Measurements from ENCODE around the gene GPR37L1.
"Not testable (repeated sequence)": the region's sequence is repeated elsewhere in the genome, so short reads cannot be mapped to it uniquely, and the experiment has no call there.

GPR37L1 gene

DNA sequence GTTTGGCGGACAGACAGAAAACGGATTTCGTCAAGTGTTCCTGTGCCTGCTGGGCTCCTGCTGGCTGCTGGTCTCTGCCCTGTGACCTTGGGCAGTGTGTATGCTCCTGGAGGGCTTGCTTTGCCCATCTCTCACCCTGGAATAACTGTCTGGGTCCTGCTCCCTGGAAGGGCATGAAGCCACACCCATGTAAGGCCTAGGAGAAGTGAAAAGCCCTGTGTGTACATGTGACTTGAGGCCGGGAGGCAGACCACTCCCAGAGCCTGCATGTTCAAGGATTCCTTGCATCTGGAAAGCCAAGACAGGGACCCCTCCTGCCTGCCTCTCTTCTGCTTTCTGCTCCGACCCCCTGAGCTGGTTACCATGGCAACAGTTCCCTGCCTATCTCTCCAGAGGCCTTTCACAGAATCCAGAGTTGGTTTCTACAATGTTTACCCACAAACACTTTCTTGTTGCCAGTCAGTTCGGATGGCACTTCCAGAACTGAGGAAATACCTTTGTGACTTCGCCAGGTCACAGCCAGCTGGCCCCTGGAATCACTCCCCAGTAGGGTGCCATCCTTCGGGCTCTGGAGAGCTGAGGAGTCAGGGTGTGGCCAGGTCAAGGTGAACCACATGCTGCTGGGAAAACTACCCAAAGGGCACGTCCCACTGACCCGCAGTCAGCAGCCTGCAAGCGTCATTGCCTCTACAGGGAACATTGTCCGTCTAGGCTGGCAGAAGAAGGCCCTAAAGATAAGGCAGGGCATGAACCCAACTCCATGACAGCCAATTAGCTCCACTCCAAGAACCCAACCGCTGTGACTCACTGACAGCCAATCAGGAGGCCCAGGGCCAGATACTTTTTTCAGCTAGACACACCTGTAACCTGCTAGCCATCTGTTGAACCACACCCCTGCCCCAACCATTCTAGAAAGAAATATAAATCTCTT is 14.7 kb upstream of the GPR37L1 start:
- DNase-seq (ENCODE audit: low read depth in 2 of 2) = no peak

DNA sequence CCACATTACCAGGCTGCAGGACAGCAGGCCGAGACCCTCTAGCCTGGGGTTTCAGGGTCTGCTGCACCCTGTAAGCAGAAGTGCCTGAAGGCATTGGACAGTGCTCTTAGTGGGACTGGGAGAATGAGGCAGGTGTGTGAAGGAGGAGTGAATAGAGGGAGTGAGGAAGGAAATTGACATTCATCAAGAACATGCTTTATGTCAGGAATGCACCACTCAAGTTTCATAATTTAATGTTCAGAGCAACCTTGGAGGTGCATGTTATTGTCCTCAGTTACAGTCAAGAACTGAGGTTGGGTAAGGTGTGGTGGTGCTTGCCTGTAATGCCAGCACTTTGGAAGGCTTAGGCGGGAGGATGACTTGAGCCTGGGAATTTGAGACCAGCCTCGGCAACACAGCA is 11.7 kb upstream of the GPR37L1 start:
- no peak for DNase-seq (ENCODE audit: low read depth in 2 of 2)

DNA sequence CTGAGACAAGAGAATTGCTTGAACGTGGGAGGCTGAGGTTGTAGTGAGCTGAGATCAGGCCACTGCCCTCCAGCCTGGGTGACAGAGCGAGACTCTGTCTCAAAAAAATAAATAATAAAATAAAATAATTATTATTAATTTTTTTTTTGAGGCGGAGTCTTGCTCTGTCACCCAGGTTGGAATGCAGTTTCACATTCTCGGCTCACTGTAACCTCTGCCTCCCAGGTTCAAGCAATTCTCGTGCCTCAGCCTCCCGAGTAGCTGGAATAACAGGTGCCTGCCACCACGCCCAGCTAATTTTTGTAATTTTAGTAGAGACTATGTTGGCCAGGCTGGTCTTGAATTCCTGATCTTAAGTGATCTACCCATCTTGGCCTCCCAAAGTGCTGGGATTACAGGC is 11.1 kb upstream of the GPR37L1 start:
- DNase-seq (ENCODE audit: low read depth in 2 of 2) = not testable (repeated sequence)

DNA sequence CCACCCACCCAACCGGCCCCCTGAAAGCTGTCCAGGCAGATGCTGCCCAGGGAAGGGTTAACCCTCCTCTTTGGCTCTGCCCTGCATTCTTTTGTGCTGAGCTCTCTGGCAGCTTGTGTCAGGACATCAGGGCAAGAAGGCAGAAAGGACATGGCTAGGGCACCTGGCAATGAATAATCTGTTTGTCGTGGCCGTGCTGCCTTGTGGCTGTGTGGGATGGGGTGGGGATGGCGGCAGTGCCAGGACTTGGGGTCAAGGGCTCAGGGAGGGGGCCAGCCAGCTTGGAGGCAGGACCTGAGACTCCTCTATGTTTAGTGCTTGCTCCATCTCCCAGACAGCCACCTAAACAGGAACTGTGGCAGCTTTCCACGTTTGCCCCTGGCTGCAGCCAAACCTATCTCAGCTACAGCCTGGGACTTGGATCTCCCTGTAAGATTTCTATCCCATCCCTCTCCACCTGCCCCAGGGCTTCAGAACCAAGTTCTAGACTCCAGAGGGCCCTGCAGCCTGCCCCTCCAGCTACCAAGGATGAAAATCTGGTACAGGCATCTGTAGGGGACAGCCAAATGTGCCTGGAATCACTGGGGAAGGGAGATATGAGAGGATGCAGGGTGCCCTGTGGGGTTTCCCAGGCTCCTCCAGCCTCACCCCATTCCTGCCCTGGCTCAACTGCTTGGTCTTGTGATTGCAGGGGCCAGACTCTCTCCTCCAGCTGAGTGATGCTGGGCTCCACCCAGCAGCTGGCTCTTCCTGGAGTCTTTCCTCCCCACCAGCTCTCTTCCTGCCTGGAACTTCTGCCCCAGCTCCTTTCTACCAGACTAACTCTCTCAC is 9.6 kb upstream of the GPR37L1 start:
- no peak for DNase-seq (ENCODE audit: low read depth in 2 of 2)

DNA sequence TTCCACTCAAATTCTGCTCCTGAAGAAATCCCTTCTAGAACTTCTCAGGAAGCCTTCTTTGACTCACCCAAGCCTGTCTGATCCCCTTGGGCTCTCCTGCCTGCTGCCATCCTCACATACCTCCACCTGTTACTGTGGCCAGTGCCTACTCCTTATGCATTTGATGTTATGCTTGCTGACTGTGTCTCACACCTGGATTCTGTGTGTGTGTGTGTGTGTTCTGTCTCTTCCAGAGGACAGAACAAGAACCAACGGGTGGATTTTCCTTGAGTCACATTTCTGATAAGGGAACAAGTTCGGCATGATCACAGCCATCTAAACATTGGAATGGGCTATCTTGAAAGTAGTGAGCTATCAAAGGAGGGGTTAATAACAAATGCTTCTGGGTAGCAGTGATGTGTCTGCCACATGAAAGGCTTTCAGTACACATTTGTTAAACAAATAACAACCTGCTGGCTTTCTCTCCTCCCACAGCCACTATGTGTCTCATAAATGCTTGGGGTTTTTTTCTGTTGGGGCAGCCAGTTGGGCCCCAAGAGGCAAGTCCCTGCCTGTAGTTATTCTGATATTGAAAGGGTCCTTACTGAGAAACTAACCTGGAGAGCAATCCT is 8.9 kb upstream of the GPR37L1 start:
- no peak for DNase-seq (ENCODE audit: low read depth in 2 of 2)

DNA sequence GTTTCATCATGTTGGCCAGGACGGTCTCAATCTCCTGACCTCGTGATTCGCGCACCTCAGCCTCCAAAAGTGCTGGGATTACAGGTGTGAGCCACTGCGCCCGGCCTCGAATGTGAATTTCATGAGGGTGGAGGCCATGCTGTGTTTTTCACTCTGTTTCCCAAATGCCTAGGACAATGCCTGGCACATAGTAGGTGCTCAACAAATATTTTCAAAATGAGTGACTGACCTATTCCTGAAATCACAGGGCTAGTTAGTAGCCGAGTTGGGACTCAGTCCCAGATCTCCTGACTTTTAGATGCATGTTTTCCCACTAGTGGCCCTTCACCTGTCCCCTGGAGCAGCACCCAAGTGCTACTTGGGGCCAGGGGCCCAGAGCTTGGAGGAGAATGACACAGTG is 6.4 kb upstream of the GPR37L1 start:
- DNase-seq (ENCODE audit: low read depth in 2 of 2) = no peak

DNA sequence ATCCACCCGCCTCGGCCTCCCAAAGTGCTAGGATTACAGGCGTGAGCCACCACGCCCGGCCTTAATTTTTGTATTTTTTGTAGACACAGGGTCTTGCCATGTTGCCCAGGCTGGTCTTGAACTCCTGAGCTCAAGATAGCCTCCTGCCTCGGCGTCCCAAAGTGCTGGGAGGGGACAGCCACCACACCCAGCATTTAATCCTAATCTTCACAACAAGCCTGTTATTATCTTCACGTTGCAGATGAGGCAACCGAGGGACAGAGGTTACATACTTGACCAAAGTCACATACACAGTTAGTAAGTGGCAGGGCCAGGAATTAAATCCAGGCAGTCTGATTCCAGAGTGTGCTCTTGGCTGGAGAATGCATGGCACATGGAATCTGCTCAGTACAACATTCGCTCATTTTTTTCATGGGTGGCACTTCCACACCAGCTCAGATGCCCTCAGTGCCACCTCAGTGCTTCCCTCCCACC is 4.8 kb upstream of the GPR37L1 start:
- no peak for DNase-seq (ENCODE audit: low read depth in 2 of 2)

DNA sequence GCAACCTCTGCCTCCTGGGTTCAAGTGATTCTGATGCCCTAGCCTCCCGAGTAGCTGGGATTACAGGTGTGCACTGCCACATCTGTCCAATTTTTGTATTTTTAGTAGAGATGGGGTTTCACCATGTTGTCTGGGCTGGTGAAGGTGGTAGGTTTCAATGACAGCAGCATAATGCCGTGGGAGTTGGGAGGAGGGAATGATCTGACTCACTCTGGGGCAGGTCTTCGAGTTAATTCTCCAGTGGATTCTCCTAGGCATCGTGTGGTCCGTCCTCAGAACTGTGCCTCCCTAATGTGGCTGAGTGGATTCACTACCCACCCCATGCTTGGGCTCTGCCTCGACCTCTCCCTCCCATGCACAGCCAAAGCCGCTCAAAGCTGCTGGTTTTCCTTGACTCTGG is 1.7 kb upstream of the GPR37L1 start:
- no peak for DNase-seq (ENCODE audit: low read depth in 2 of 2)

DNA sequence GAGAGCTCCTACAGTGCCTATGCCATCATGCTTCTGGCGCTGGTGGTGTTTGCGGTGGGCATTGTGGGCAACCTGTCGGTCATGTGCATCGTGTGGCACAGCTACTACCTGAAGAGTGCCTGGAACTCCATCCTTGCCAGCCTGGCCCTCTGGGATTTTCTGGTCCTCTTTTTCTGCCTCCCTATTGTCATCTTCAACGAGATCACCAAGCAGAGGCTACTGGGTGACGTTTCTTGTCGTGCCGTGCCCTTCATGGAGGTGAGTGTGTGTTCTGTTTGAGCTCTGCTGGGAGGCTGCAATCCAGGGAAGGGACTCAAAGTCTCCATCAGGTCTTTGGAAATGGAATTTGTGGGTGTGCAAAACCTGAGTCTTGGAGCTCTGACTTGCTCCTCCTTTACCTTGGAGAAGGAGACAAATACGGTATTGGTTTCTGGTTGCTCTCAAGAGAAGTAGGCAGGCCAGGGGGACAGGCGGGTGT is 658 bp downstream of the GPR37L1 start:
- DNase-seq (ENCODE audit: low read depth in 2 of 2) = no peak

DNA sequence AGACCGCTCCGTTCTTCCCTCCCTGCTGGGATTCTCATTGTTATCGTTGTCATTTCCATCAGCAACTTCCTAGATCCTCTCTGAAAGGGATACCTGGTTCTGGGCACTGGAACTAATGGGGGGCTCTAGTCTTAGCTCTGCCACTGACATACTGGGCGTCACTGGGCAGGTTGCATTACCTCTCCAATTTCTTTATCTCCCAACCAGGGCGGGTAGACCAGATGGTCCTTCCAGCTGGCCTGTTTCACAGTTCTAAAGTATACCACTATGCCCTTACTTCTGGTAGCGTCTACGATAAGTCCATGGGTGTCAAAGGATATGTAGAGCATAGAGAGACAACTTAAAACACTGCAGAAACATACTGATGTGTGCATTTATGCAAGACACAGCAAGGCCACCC is 1.4 kb downstream of the GPR37L1 start:
- DNase-seq (ENCODE audit: low read depth in 2 of 2) = no peak

DNA sequence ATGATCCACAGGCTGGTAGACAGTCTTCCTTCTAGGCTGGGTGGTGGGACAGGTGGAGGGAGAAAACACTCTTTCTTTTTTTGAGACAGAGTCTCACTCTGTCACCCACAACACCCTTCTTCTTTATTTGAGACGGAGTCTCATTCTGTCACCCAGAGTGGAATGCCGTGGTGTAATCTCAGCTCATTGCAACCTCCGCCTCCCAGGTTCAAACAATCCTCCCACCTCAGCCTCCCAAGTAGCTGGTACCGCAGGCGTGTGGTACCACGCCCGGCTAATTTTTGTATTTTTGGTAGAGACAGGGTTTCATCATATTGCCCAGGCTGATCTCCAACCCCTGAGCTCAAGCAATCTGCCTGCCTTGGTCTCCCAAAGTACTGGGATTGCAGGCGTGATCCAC is 2.9 kb downstream of the GPR37L1 start:
- DNase-seq (ENCODE audit: low read depth in 2 of 2) = no peak

DNA sequence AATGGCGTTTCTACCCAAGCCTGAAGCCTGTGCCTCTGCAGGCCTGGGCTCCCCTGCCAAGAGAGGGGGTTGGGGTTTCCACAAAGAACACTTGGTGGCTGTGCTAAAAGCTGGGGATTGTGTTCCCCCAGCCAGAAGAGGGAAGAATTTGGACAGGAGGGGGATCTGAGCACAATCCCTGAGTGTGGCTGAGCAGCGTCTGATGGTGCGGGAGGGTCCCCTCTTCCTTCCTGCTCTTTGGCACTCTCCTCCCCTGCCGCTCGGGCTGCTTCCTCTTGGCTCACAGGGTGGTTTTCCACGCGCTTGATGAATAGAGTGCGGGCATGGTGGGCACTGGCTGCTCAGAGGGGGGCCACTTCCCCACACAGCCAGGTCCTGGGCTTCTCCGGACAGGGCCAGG is 3.7 kb downstream of the GPR37L1 start:
- no peak for DNase-seq (ENCODE audit: low read depth in 2 of 2)

DNA sequence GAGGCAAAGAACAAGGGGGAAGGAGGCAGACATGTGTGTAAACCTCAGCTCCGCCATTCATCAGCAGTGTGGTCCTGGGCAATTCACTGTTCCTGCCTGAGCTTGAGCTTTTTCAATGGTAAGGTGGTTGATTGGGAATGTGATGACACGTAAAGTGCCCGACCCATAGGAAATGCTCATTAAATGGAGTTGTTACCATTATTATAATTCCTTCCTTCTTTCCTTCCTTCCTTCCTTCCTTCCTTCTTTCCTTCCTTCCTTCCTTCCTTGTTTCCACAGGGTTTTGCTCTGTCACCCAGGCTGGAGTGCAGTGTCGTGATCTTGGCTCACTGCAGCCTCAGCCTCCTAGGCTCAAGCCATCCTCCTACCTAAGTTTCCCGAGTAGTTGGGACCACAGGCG is 4.3 kb downstream of the GPR37L1 start:
- no peak for DNase-seq (ENCODE audit: low read depth in 2 of 2)

DNA sequence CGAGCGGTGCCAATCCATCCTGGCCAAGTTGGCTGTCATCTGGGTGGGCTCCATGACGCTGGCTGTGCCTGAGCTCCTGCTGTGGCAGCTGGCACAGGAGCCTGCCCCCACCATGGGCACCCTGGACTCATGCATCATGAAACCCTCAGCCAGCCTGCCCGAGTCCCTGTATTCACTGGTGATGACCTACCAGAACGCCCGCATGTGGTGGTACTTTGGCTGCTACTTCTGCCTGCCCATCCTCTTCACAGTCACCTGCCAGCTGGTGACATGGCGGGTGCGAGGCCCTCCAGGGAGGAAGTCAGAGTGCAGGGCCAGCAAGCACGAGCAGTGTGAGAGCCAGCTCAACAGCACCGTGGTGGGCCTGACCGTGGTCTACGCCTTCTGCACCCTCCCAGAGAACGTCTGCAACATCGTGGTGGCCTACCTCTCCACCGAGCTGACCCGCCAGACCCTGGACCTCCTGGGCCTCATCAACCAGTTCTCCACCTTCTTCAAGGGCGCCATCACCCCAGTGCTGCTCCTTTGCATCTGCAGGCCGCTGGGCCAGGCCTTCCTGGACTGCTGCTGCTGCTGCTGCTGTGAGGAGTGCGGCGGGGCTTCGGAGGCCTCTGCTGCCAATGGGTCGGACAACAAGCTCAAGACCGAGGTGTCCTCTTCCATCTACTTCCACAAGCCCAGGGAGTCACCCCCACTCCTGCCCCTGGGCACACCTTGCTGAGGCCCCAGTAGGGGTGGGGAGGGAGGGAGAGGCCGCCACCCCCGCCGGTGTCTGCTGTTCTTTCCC is 5.3 kb downstream of the GPR37L1 start:
- DNase-seq (ENCODE audit: low read depth in 2 of 2) = no peak

DNA sequence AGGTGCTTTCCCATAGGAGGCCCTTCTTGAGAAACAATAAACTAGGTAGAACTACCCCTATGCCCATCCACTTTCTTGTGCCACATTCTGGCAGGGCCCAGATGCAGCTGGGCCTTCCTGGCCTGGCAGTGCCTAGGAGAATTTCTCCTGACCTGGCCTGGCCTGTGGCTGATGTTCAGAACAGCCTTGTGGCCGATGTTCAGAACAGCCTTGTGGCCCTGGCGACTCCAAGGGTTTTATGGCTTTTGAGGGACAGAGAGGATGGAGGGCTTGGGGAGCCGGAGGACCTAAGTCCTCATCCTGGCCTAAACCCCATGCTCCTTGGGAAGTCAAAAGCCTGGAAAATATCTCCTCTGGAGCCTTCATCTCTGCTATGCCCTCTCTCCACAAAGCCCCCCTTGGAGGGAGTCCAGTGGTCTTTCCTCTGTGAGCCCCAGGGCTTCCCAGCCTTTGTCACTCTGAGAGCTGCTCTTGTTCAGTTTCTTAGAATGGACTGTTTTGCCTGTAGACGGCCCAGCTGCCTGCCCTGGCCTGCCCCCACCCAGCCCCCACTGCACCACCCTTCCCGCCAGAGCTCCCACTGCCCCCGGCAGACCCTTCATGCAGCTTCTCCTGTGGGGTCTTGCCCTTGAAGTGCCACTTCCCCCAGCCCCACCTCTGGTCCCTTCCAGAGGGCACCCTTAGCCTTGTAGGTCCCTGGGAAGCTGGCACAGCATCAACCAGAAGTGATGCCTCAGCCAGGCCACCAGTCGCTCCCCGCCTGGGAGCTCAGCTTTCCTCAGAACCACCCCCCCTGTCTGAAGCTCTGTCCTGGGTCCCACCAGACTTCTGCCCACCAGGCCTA is 7.0 kb downstream of the GPR37L1 start:
- no peak for DNase-seq (ENCODE audit: low read depth in 2 of 2)

DNA sequence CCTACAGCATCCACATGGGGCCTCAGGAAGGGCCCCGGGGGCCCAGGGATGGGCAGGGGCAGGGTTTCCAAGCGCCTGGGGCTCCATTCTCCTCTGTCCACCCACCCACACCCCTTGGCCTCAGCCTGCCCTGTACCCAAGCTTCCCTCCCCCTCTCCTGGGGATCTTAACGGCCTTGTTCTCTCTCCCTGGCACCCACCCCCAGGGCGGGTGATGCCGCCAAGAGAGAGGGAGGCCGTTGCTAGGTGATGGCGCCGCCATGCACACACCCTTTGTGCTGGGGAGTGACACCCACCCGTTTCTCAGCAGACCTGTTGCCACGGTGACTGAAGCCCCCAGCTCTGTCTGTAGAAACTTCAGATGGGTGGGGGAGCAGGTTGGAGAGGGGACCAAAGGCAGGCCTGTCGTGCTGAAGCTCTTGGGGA is 7.6 kb downstream of the GPR37L1 start:
- DNase-seq (ENCODE audit: low read depth in 2 of 2) = no peak

DNA sequence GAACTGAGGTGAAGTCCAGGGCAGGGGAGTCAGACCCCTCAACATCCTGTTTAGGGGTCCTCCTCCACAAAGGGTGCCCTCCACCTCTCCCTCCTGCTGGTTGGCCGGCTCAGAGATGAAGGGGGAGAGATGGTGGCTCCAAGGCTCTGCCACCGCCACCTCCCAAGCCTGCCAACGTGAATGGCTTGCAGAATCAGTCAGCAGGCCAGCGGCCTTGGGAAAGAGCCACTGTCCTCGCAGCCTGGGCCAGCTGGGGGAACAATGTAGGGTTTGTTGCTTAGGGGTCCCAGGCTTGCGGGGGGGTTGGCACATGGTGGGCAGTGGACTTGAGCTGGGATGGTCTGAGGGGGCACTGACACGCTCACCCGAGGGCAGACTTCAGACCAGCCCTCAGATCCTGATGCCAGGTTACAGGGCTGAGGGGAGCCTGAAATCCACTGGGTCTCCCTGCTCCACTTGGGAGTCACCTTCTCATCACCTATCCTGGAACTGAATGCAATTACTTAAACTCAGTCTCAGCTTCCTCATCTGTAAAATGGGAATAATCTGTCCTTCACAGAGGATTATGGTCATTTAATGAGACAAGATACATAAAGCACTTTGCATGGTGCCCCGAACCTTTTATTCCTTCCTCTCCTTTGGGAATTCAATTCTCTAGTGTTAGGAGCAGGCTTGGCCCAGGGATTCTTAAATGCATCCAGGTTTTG is 8.3 kb downstream of the GPR37L1 start:
- no peak for DNase-seq (ENCODE audit: low read depth in 2 of 2)

DNA sequence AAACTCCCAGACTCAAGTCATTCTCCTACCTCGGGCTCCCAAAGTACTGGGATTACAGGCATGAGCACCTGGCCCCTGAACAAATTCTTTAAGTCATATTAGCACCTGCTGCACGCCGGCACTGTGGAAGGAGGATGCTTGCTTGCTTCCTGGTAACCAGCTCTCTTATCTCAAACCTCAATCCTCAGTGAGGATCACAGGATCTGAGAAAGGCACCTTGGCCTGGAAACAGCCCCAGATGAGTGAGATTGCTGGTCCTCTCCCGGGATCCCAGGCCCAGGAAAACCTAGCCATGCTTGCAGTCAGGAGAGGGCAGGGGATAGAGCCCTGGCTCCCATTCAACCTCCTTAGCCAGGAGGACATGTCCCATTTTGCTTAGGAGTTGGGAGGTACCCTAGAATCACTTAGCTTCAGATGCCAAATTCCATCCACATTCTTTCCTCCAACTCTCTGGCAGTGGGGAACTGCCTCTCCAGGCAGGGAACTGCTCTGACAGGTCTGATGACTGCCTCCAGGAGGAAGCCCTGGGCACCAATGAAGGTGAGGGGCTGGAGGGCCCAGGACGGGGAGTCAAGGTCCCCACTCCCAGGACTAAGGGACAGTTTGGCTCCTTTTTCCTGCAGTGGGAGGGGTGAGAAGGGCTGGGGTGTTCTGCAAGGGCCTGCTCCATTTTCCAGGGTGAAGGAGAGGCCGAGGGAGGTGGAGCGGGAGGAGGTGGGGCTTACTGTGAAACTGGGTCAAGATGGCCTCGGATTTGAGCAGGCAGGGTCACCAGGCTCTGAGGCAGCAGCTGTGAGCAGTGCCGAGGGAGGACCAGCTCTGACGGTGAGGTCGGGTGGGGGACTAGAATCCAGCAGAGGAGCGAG is 9.5 kb downstream of the GPR37L1 start:
- DNase-seq (ENCODE audit: low read depth in 2 of 2) = no peak

DNA sequence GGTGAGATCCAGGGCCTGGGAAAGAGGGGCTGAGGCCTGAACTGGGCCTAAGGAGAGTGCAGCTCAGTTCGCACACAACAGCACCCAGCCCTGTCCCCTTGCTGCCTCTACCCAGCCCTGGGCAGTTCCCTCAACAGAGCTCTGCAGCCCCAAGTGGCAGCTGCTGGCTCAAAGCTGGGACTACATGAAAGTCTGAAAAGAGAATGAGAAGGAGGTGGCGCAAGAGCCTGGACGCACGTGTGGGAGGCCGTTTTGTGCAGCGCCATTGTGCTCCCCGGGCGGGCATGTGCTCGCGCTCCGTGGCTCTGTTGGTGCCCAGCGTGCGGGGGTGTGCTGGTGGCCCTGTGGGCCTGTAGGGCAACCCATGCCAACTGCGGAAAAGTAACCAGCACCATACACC is 10.3 kb downstream of the GPR37L1 start:
- no peak for DNase-seq (ENCODE audit: low read depth in 2 of 2)
